Activated CD4-positive, alpha-beta T cell treated with anti-CD3 and anti-CD28 coated beads, Interleukin-2, amount 10 ng/mL, durations not matched to agents 24 days and 14 days (primary cell): ENCODE data around the gene CA9. TPM values are rescaled to one million over a fixed set of nuclear protein-coding genes. Genes with fewer than 3 reads are reported as not detected.

Experiments
- DNase-seq: peaks from one replicate; pipeline ENCODE4 v3.0.0; 2022
- H3K27ac Mint-ChIP-seq: one replicate; pipeline ENCODE4 v1.8.0; 2022; ENCODE audit warnings: mild to moderate bottlenecking, mixed read lengths
- H3K27me3 Mint-ChIP-seq: one replicate; pipeline ENCODE4 v1.8.0; 2022; ENCODE audit warnings: mixed read lengths
- H3K36me3 Mint-ChIP-seq: one replicate; pipeline ENCODE4 v1.8.0; 2022; ENCODE audit warnings: low read depth, mild to moderate bottlenecking, mixed read lengths
- H3K4me1 Mint-ChIP-seq: one replicate; pipeline ENCODE4 v1.8.0; 2021; ENCODE audit warnings: mixed read lengths
- H3K4me3 Mint-ChIP-seq: one replicate; pipeline ENCODE4 v1.8.0; 2022; ENCODE audit warnings: mild to moderate bottlenecking, moderate library complexity, mixed read lengths
- H3K9me3 Mint-ChIP-seq: one replicate; pipeline ENCODE4 v1.8.0; 2021; ENCODE audit warnings: mixed read lengths
- intact Hi-C: fragments of 100-400 bp; cut with micrococcal nuclease; formaldehyde crosslinking; loops from one replicate; pipeline ENCODE4 v1.15.1; 2023
- total RNA-seq: library from RNA; stranded (reverse); gene quantifications from 2 replicates; pipeline ENCODE4 v1.2.3, GENCODE V29; 2022

The CA9 gene
- total RNA-seq, 1 donor from 2014 or later: 0.82 TPM

DNA sequence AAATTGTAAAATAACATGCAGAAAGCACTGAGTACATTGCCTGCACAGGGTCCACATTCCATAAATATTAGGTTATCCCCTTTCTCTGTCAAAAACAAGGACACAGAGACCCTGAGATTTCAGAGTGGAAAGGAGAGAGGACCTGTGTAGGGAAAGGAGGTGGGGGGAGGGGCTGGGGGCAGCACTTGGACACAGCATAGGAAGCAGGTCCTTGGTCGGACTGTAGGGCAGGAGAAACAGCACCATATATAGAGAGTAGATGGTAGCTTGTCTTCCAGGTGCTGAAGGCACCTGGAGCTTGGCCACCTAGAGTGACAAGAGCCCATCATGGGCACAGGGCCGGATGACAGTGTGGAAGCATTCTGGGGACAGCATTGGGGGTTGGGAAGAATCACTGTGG is 13.6 kb downstream of the CA9 start:
- no peaks in the 10 kb centered on the region for H3K9me3 Mint-ChIP-seq
- no peak overlapping the region for H3K27ac Mint-ChIP-seq
- H3K36me3 Mint-ChIP-seq: no peaks in the 10 kb centered on the region
- peak overlapping the region; percentile 3 for H3K4me3 Mint-ChIP-seq
- peaks cover 21% of the 10 kb centered on the region for H3K4me1 Mint-ChIP-seq
- intact Hi-C loops: no loop called here
- no peaks in the 10 kb centered on the region for H3K27me3 Mint-ChIP-seq
- no peak for DNase-seq

DNA sequence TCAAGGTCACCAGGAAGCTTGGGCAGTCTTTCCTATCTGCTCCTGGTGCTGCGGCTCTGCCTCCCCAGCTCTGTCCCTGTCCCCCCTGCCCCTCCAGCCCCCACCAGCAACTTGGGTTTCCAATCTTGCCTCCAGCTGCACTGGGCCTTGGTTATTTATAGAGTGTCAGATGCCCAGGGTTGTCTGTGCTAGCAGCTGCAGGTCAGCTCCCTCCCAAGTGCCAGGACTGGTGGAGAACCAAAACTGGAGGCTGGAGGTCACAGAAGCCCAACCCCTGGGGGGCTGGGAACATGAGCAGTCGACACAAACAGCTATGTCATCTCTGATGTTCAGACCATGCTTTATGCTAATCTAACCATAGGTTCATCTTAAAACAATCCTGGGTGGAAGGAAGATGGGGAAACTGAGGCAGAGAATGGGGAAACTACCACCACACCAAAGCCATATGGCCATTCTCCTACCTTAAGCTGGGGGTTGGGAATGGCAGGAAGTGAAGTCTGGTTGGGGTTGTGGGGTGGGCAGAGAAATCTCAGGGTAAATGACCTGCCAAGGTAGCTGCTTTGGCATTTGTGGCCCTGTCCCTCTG is 14.3 kb downstream of the CA9 start:
- intact Hi-C loops: loop anchor here (2.0 kb wide), 1 partner anchor 41 kb away; no protein-coding TSS in a partner anchor
- Mint-ChIP-seq H3K4me3 (no peak overlapping the region), H3K36me3 (no peaks in the 10 kb centered on the region)

DNA sequence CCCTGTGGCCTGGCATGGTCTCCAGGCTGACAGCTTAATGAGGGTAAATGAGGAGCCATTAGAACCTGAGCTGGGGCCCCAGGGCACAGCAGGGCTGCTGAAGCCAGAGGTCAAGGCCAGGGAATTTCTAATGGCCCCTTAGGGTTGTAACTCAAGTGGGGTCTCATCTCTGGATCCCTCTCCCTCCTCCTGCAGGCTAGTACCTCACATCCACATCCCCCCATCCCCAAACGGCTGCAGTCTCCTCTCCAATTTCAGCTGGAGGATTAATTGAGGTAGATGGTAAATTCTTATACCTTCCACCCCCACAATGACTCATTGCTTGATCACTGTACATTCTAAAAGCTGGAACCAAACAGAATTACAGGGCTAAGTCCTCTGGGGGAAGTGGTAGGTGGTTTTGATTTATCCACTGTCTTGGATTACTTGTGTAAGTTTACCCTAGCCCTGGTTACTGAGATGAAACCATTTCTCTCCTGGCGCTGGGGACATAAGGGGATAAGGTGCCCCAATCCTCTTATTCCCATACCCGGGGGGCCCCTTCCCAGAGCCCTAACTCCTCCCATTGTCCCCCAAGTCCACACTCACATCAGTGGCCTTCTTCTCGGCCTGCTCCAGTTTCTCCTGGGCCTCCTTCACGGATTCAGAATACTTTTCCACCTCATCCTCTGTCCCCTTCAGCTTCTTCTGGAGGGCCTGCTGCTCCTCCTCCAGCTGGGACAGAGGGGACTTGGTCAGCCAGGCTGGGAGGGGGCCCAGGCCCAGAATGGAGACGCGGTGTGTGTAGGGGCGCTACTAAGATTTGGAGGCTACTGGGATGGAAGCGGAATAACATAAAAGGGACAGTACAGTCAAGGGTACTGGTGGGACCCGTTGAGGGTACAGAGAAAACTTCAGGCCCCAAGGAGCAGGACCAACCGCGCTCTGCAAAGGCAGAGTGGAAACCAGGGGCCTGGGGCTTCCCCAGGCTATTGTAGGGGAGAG is 15.1 kb downstream of the CA9 start:
- H3K4me3 Mint-ChIP-seq: peak overlapping the region; percentile 69
- H3K9me3 Mint-ChIP-seq: no peaks in the 10 kb centered on the region
- intact Hi-C loops: loop anchor here (2.0 kb wide), 1 partner anchor 42 kb away; no protein-coding TSS in a partner anchor
- H3K36me3 Mint-ChIP-seq: no peaks in the 10 kb centered on the region
- peak overlapping the region; percentile 51 for H3K27ac Mint-ChIP-seq
- peaks cover 21% of the 10 kb centered on the region for H3K4me1 Mint-ChIP-seq
- H3K27me3 Mint-ChIP-seq: no peaks in the 10 kb centered on the region
- DNase-seq: no peak

More for the DNA sequence above, 14.3 kb downstream of the CA9 start:
- Mint-ChIP-seq H3K4me1 (peaks cover 21% of the 10 kb centered on the region), H3K27ac (no peak overlapping the region), H3K9me3 (no peaks in the 10 kb centered on the region), H3K27me3 (no peaks in the 10 kb centered on the region)
- no peak for DNase-seq

DNA sequence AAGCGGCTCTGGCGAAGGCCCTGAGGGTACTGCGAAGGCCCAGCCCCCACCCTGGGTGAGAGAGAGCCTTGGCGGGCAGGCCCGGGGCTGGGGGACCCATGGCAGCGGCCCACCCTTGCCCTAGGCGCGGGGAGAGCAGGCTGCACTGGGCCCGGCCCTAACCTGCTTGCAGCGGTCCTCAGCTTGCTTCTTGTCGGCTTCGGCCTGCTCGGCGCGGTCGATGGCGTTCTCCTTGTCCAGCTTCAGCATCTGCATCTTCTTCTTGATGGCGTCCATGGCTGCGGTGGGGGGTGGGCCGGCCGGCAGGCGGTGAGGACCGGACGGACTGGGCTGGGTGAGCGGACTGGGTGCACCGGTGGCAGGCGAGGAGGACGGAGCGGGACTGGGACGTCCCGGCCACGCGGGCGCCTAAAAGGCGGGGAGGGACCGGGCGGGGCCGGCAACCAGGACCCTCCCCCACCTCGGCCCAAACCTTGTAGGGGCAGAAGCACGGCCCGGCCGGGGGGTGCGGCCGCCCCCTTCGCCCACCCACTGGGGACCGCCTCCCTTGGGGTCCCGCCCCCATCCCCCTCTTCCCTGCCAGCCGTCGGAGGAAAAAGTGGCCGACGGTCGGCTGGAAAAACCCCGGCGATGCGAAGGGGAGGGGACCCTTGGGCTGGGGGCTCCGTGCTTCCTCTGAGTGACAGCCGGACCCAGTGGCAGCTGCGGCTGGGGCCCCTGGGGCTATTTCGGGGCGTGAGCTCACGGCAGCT is 16.0 kb downstream of the CA9 start, which contains the start of gene TPM2:
TSS of gene TPM2 (minus strand) at position 384 of the 752 bp plus-strand sequence. CDS start at position 276, 108 bp downstream.
- Mint-ChIP-seq H3K9me3 (no peaks in the 10 kb centered on the region), H3K36me3 (no peaks in the 10 kb centered on the region), H3K27ac (peak within 1 kb of the TSS; percentile 81), H3K27me3 (no peaks in the 10 kb centered on the region), H3K4me3 (peak within 1 kb of the TSS; percentile 86), H3K4me1 (peaks cover 21% of the 10 kb centered on the region)
- intact Hi-C loops: loop anchor here (2.0 kb wide), 2 partner anchors 31 to 43 kb away; partner anchors contain the start of genes CCDC107 and RMRP
- no peak for DNase-seq

DNA sequence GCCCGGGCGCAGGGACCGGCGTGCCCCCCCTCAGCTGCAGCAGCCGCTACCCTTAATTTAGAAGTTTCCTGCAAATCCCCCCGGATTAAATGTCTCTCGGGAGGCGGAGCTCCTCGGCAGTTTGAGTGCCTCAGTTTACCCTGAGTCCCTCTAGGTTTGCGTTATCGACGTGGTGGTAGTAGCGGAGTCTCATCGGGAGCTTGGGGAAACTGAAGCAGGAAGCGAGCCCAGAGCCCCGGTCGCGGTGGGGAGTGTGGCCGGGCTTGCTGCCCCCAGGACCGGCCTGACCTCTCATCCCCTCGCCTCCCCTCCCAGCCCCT is 16.5 kb downstream of the CA9 start:
- H3K9me3 Mint-ChIP-seq: no peaks in the 10 kb centered on the region
- no peak for DNase-seq
- peak overlapping the region; percentile 86 for H3K4me3 Mint-ChIP-seq
- H3K27me3 Mint-ChIP-seq: no peaks in the 10 kb centered on the region
- intact Hi-C loops: loop anchor here (2.0 kb wide), 1 partner anchor 31 kb away; the partner anchor contains the start of genes CCDC107 and RMRP
- no peaks in the 10 kb centered on the region for H3K36me3 Mint-ChIP-seq
- H3K27ac Mint-ChIP-seq: peak overlapping the region; percentile 60
- peaks cover 21% of the 10 kb centered on the region for H3K4me1 Mint-ChIP-seq

DNA sequence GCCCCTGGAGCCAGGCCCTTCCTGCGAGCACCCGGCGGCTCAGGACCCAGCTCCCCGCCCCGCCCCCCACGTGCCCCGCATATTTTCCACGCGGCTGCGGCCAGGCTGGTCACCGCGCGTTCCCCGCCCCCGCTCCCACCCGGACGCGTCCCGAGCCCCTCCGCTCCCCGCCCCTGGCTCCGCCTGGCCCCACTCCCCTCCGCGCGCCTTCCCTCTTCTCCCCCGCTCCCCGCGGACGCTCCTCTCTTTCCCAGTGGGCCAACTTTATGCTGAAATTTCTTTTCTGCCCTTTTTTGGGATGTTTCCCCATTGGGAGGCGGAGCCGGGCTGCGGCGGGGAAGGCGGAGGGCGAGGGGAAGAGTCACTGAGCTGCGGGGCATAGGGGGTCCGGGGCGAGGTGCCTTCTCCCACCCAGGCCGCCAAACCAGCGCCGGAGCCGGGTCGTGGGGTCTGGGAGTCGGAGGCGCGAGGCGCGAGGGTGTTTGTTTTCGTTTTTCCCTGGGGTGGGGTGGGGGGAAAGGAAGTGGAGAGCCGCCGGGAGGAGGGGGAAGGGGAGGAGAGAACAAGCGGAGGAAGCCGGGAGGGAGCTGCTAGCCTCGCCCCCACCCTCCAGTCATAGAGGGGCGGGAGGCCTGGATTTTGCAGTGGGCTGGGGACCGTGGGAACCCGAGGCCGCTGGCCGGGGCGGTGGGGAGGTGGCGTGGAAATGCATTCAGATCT is 17.0 kb downstream of the CA9 start:
- Mint-ChIP-seq H3K4me1 (peaks cover 21% of the 10 kb centered on the region), H3K4me3 (peak overlapping the region; percentile 86), H3K9me3 (no peaks in the 10 kb centered on the region), H3K27me3 (no peaks in the 10 kb centered on the region), H3K36me3 (no peaks in the 10 kb centered on the region), H3K27ac (peak overlapping the region; percentile 81)
- intact Hi-C loops: loop anchor here (2.0 kb wide), 1 partner anchor 32 kb away; the partner anchor contains the start of genes CCDC107 and RMRP
- DNase-seq: peak; percentile 79

DNA sequence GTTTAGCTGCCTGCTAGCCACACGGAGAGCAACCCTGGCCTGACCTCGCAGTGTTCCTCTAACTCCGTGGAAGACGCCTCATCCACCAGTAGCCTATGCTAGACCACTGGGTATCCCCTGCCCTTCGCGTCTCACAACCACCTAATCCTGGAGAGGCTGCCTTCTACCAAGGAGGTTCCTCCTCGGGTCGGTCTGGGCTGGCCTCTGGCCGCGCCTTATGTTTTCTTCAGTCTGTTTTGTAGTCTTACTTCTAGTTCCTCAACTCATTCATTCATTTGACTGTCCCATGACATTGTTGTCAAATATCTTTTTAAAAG is 17.6 kb downstream of the CA9 start:
- intact Hi-C loops: loop anchor here (2.0 kb wide), 1 partner anchor 32 kb away; the partner anchor contains the start of genes CCDC107 and RMRP
- H3K27ac Mint-ChIP-seq: peak overlapping the region; percentile 81
- H3K4me3 Mint-ChIP-seq: peak overlapping the region; percentile 86
- peaks cover 1% of the 10 kb centered on the region for H3K36me3 Mint-ChIP-seq
- H3K27me3 Mint-ChIP-seq: no peaks in the 10 kb centered on the region
- peaks cover 21% of the 10 kb centered on the region for H3K4me1 Mint-ChIP-seq
- no peak for DNase-seq
- H3K9me3 Mint-ChIP-seq: no peaks in the 10 kb centered on the region

DNA sequence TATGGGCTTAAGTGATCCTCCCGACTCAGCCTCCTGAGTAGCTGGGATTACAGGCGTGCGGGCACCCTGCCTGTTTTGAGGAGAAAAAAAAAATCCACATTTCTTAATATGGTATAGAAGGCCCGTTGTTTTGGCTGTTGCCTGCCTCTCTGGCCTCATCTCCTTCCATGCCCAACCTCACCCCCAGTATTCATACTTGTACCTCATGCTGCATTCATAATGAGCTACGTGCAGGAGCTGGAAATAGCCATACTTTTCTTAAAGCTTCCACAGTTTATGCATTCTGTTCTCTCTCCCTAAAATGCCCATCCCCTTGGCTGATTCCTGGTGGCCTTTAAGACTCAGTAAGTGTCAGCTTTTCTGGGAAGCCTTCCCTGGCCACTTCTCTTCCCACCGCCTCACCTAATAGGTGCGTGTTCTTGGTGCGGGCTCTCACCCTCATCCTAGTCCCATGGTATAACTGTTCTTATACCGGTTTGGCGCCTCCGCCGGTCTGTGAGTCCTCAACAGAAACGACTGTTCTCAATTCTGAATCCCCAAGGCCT is 18.1 kb downstream of the CA9 start:
- Mint-ChIP-seq H3K4me1 (peaks cover 23% of the 10 kb centered on the region), H3K4me3 (peak overlapping the region; percentile 86), H3K27me3 (no peaks in the 10 kb centered on the region), H3K36me3 (peaks cover 7% of the 10 kb centered on the region), H3K9me3 (no peaks in the 10 kb centered on the region), H3K27ac (peak overlapping the region; percentile 49)
- intact Hi-C loops: loop anchor here (2.0 kb wide), 1 partner anchor 33 kb away; the partner anchor contains the start of genes CCDC107 and RMRP
- no peak for DNase-seq

DNA sequence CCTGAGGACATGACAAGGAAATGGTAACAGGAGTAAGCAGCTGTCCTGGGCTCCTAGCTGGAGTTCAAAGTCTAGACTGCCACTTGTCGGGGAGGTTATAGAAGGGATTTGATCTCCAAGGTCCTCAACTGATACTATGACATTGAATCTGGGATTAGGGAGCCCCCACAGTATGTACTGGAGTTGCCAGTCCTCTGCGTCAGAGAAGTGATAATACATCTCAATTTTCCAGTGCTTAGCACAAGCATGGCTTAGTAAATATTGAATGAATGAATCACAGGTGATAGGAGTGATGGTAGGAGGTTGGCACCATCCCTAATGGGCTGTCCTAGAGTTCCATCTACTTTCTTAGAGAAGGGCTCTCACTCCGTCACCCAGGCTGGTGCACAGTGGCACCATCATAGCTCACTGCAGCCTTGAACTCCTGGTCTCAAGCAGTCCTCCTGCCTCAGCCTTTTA is 22.2 kb downstream of the CA9 start:
- no peaks in the 10 kb centered on the region for H3K27me3 Mint-ChIP-seq
- H3K4me1 Mint-ChIP-seq: peaks cover 8% of the 10 kb centered on the region
- H3K27ac Mint-ChIP-seq: no peak overlapping the region
- no peak for DNase-seq
- no peaks in the 10 kb centered on the region for H3K9me3 Mint-ChIP-seq
- no peak overlapping the region for H3K4me3 Mint-ChIP-seq
- intact Hi-C loops: loop anchor here (2.0 kb wide), 1 partner anchor 33 kb away; no protein-coding TSS in a partner anchor
- H3K36me3 Mint-ChIP-seq: peaks cover 23% of the 10 kb centered on the region

DNA sequence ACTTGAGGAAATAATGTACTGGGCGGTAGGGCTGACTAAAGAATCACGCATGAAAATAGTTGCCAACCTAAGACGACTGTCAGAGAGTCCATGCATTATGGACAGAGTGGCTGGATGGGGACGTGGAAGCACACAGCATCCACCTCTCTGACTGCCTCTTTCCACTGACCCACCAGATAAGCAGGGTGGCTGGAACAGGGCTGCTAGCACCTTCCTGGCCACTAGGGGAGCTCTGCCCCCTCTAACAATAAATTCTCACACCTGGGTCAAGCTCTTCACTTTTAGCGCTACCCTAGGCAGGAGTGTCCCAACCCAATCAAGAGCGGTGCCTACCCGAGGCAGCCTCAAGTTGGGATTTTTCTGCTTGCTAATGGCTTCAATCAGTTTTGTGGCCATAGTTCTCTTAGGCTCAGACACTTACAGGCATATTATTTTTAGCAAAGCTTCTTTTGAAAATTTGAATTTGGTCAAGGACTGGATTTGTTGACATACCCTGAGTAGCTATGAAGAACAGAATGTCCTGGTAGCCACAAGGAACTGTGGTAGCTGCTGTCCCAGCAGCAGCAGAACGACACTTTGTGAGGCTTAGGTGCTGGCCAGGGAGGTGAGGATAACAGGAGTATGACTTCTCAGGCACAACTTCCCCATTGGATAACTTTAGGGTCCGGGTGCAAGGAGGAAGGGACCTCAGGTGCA is 22.9 kb downstream of the CA9 start:
- peaks cover 5% of the 10 kb centered on the region for H3K4me1 Mint-ChIP-seq
- H3K9me3 Mint-ChIP-seq: no peaks in the 10 kb centered on the region
- peaks cover 23% of the 10 kb centered on the region for H3K36me3 Mint-ChIP-seq
- intact Hi-C loops: loop anchor here (2.0 kb wide), 1 partner anchor 32 kb away; no protein-coding TSS in a partner anchor
- H3K27ac Mint-ChIP-seq: peak overlapping the region; percentile 4
- H3K27me3 Mint-ChIP-seq: no peaks in the 10 kb centered on the region
- peak; percentile 87 for DNase-seq
- no peak overlapping the region for H3K4me3 Mint-ChIP-seq

DNA sequence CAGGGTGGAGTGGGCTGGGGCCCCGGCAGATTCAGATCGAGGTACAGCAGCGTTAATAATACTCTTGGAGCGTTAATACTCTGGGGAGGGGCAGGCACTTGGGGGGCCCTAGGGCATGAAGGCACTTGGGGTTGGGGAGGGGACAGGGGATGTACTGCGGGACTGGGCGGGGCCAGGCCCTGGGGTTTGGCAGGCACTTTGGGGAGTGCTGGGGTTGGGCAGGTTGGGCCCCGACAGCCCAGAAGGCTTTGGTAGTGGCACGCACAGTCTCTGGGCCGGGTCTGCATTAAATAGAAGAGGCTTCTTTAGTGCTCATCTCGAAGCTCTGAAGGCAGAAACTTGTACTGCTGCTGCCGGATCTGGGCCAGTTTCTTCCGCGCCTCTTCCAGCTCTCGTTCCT is 23.8 kb downstream of the CA9 start:
- Mint-ChIP-seq H3K27me3 (no peaks in the 10 kb centered on the region), H3K4me1 (peaks cover 2% of the 10 kb centered on the region), H3K4me3 (no peak overlapping the region), H3K36me3 (peaks cover 23% of the 10 kb centered on the region), H3K9me3 (no peaks in the 10 kb centered on the region), H3K27ac (no peak overlapping the region)
- intact Hi-C loops: loop anchor here (2.0 kb wide), 1 partner anchor 31 kb away; no protein-coding TSS in a partner anchor
- no peak for DNase-seq

DNA sequence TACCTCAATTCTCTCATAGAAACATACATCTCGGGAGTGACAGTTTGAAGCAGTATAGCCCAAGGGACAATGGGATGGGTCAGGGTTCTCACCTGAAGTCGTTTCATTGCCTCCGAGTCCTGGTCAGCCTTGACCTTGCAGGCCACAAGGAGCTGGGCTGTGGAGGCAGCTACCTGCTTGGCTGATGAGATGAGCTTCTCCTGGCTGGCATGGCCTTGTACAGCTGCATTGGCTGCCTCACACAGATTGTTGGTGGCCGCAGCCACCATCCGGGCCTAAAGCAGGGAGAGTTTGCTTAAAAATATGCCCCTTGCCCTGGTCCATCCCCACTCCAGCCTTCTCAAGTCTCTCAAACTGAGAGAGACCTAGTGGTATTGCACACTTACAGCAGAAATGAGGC is 24.5 kb downstream of the CA9 start:
- peaks cover 2% of the 10 kb centered on the region for H3K4me1 Mint-ChIP-seq
- intact Hi-C loops: no loop called here
- DNase-seq: no peak
- H3K9me3 Mint-ChIP-seq: no peaks in the 10 kb centered on the region
- H3K27ac Mint-ChIP-seq: no peak overlapping the region
- no peaks in the 10 kb centered on the region for H3K27me3 Mint-ChIP-seq
- H3K4me3 Mint-ChIP-seq: no peak overlapping the region
- peaks cover 29% of the 10 kb centered on the region for H3K36me3 Mint-ChIP-seq
